ENCODE data around the gene LRRC25. TPM values are rescaled to one million over a fixed set of nuclear protein-coding genes. Genes with fewer than 3 reads are reported as not detected.
"Not testable (repeated sequence)": the region's sequence is repeated elsewhere in the genome, so short reads cannot be mapped to it uniquely, and the experiment has no call there.

Gene LRRC25
- total and polyA plus RNA-seq, 4 experiments from 2014 or later, result 0.07 to 0.91 (median 0.73) TPM; not detected in 1

DNA sequence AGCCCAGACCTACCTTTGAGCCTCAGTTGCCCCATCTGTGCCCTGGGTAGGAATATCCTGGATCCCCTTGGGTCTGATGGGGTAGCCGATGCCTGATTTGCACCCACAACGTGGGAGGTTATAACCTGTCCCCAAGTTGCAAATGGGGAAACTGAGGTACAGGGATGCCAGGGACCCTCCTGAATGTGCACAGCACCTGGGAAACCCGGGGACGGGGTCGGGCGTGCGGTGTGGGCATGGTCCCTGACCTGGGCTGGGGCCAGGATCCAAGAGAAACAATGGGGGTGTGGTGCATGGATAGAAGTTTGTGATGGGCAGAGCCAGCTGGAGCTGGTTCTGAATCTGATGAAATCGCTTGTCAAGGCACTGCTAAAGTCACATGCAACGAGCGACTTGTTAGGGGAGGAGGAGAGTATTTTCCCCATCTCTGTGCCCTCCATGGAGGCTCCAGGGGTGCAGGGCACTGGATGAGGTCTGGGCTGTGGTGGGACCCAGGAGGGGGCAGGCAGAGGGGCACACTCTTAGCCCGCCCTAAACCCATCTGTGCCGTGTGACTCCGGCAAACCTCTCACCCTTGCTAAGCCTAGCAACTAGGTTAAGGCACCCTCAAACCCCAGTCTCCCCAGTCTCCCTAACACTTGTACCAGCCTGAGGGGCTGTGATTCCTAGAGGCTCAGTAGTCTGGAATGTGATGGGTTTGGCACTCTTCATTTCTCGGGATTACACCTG lies 10.7 kb downstream of the LRRC25 start:
- H3K4me3 ChIP-seq (ENCODE audit: low read length in 2 of 2), result no peak overlapping the region
- H3K27me3 ChIP-seq (ENCODE audit: insufficient read depth, low read length), result peaks cover 21% of the 10 kb centered on the region
- CTCF ChIA-PET (ENCODE audit: partially characterized antibody), result interaction anchor here (0.9 to 5.4 kb wide), 6 partner anchors 10 to 26 kb away, joined by 3 to 92 read pairs (median 9); no protein-coding TSS in a partner anchor
- POLR2A ChIA-PET (ENCODE audit: partially characterized antibody), result interaction anchor here (1.2 to 1.3 kb wide), 2 partner anchors 24 to 107 kb away, joined by 3 read pairs; no protein-coding TSS in a partner anchor
- intact Hi-C loops (cut with micrococcal nuclease), result no loop called here
- Mint-ChIP-seq H3K9me3 (peaks cover 0 to 2% (median 0%) of the 10 kb centered on the region in 8 donors), H3K27me3 (peaks cover 12 to 15% of the 10 kb centered on the region in 2 donors), H3K36me3 (no peaks in the 10 kb centered on the region), H3K27ac (no peak overlapping the region), H3K4me1 (peaks cover 2 to 14% (median 6%) of the 10 kb centered on the region in 4 donors), H3K4me3 (peak overlapping the region in 3 of 8 donors; percentile 9 to 79 (median 29))
- peaks cover 7% of the 10 kb centered on the region for H3K4me1 ChIP-seq (ENCODE audit: insufficient read depth, low read length)
- H3K36me3 ChIP-seq (ENCODE audit: insufficient read depth, low read length), result no peaks in the 10 kb centered on the region
- DNase-seq, result no peak
- no peaks in the 10 kb centered on the region for H3K9me3 ChIP-seq (ENCODE audit: control insufficient read depth in 1 of 2, low read length in 2 of 2)
- no peak overlapping the region for H3K27ac ChIP-seq (ENCODE audit: low read depth, low read length)

DNA sequence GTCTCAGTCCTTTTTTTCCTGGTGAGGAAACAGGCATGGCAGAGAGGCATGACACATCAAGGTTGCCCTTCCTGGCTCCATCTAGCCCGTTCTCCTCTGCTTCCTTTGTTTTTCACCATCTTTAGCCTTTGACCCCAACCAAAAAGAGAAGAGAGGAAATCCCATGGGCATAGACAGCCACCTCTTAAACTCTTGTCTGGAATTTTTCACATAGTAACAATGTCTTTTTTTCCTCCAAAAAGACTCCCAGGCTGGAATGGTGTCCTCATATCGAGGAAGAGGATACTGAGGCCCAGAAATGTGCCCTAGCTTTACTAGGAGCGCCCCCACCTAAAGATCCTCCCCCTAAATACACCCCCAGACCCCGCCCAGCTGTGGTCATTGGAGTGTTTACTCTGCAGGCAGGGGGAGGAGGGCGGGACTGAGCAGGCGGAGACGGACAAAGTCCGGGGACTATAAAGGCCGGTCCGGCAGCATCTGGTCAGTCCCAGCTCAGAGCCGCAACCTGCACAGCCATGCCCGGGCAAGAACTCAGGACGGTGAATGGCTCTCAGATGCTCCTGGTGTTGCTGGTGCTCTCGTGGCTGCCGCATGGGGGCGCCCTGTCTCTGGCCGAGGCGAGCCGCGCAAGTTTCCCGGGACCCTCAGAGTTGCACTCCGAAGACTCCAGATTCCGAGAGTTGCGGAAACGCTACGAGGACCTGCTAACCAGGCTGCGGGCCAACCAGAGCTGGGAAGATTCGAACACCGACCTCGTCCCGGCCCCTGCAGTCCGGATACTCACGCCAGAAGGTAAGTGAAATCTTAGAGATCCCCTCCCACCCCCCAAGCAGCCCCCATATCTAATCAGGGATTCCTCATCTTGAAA lies 11.5 kb downstream of the LRRC25 start, which contains the start of gene GDF15:
Gene GDF15, plus strand, starts transcription at position 484 of the 868 bp plus-strand sequence. Its CDS starts 32 bp downstream, at position 516.
- ChIA-PET CTCF (ENCODE audit: partially characterized antibody) (interaction anchor here (0.8 to 1.3 kb wide), 3 partner anchors 16 to 161 kb away, joined by 3 read pairs; no protein-coding TSS in a partner anchor), POLR2A (ENCODE audit: partially characterized antibody) (interaction anchor here (1.2 to 1.3 kb wide), 2 partner anchors 25 to 106 kb away, joined by 3 read pairs; no protein-coding TSS in a partner anchor)
- no peak within 1 kb of the TSS for H3K27ac ChIP-seq (ENCODE audit: low read depth, low read length)
- no peaks in the 10 kb centered on the region for H3K9me3 ChIP-seq (ENCODE audit: control insufficient read depth in 1 of 2, low read length in 2 of 2)
- peak in 1 of 5 donors; percentile 6 for DNase-seq
- intact Hi-C loops (cut with micrococcal nuclease), result no loop called here
- no peak within 1 kb of the TSS for H3K4me3 ChIP-seq (ENCODE audit: low read length in 2 of 2)
- Mint-ChIP-seq H3K4me3 (peak within 1 kb of the TSS in 1 of 8 donors; percentile 43), H3K27me3 (peaks cover 12 to 15% of the 10 kb centered on the region in 2 donors), H3K9me3 (peaks cover 0 to 2% (median 0%) of the 10 kb centered on the region in 8 donors), H3K4me1 (peaks cover 2 to 14% (median 6%) of the 10 kb centered on the region in 4 donors), H3K27ac (no peak within 1 kb of the TSS), H3K36me3 (no peaks in the 10 kb centered on the region)
- H3K36me3 ChIP-seq (ENCODE audit: insufficient read depth, low read length), result no peaks in the 10 kb centered on the region
- peaks cover 7% of the 10 kb centered on the region for H3K4me1 ChIP-seq (ENCODE audit: insufficient read depth, low read length)
- peaks cover 21% of the 10 kb centered on the region for H3K27me3 ChIP-seq (ENCODE audit: insufficient read depth, low read length)

DNA sequence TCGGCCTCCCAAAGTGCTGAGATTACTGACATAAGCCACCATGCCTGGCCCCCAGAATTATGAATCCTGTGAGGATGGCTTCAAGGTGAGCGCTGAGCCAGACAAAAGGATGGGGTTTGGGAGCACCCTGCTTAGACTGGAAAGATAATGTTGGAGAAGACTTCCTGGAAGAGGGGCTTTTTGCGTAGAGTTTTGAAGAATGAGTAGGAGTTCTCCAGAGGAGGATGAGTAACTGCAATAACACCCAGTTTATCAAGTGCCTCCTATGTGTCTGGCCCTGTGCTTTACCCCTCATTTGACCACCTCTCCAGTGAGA lies 12.1 kb downstream of the LRRC25 start:
- Mint-ChIP-seq H3K27me3 (peaks cover 12 to 15% of the 10 kb centered on the region in 2 donors), H3K4me3 (no peak overlapping the region), H3K4me1 (peaks cover 2 to 14% (median 6%) of the 10 kb centered on the region in 4 donors), H3K27ac (no peak overlapping the region), H3K36me3 (no peaks in the 10 kb centered on the region), H3K9me3 (peaks cover 0 to 2% (median 0%) of the 10 kb centered on the region in 8 donors)
- no peak overlapping the region for H3K27ac ChIP-seq (ENCODE audit: low read depth, low read length)
- no peaks in the 10 kb centered on the region for H3K36me3 ChIP-seq (ENCODE audit: insufficient read depth, low read length)
- intact Hi-C loops (cut with micrococcal nuclease), result no loop called here
- peaks cover 21% of the 10 kb centered on the region for H3K27me3 ChIP-seq (ENCODE audit: insufficient read depth, low read length)
- H3K4me3 ChIP-seq (ENCODE audit: low read length in 2 of 2), result no peak overlapping the region
- H3K9me3 ChIP-seq (ENCODE audit: control insufficient read depth in 1 of 2, low read length in 2 of 2), result no peaks in the 10 kb centered on the region
- CTCF ChIA-PET (ENCODE audit: partially characterized antibody), result interaction anchor here (0.8 to 1.3 kb wide), 2 partner anchors 25 to 161 kb away, joined by 3 read pairs; no protein-coding TSS in a partner anchor
- DNase-seq, result no peak
- peaks cover 7% of the 10 kb centered on the region for H3K4me1 ChIP-seq (ENCODE audit: insufficient read depth, low read length)
- POLR2A ChIA-PET (ENCODE audit: partially characterized antibody), result interaction anchor here (1.2 to 1.3 kb wide), 2 partner anchors 25 to 106 kb away, joined by 3 read pairs; no protein-coding TSS in a partner anchor

DNA sequence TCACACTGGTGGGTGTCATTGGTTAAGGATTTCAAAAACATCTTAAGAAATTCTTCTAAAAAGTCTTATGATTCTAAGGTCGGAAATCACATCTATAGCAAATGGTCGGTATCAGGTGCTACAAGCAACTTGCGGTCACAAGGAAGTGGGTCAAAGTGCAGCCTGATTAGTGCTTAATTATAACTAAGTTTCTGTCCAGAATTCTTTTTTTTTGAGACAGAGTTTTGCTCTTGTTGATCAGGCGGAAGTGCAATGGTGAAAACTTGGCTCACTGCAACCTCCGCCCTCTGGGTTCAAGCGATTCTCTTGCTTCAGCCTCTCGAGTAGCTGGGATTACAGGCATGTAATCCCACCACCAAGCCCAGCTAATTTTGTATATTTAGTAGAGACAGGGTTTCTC lies 12.6 kb downstream of the LRRC25 start:
- Histone ChIP-seq H3K27ac (ENCODE audit: low read depth, low read length) (no peak overlapping the region), H3K27me3 (ENCODE audit: insufficient read depth, low read length) (peaks cover 21% of the 10 kb centered on the region), H3K36me3 (ENCODE audit: insufficient read depth, low read length) (no peaks in the 10 kb centered on the region), H3K4me1 (ENCODE audit: insufficient read depth, low read length) (peaks cover 7% of the 10 kb centered on the region), H3K9me3 (ENCODE audit: control insufficient read depth in 1 of 2, low read length in 2 of 2) (no peaks in the 10 kb centered on the region), H3K4me3 (ENCODE audit: low read length in 2 of 2) (no peak overlapping the region)
- H3K27me3 Mint-ChIP-seq, result peaks cover 12 to 16% of the 10 kb centered on the region in 2 donors
- peaks cover 2 to 14% (median 6%) of the 10 kb centered on the region in 4 donors for H3K4me1 Mint-ChIP-seq
- ChIA-PET POLR2A (ENCODE audit: partially characterized antibody) (no interaction called here), CTCF (ENCODE audit: partially characterized antibody) (interaction anchor here (1.1 kb wide), 1 partner anchor 29 kb away, joined by 3 read pairs; no protein-coding TSS in a partner anchor)
- intact Hi-C loops (cut with micrococcal nuclease), result no loop called here
- H3K4me3 Mint-ChIP-seq, result no peak overlapping the region
- no peak overlapping the region for H3K27ac Mint-ChIP-seq
- H3K36me3 Mint-ChIP-seq, result no peaks in the 10 kb centered on the region
- DNase-seq, result no peak
- H3K9me3 Mint-ChIP-seq, result peaks cover 0 to 2% (median 0%) of the 10 kb centered on the region in 8 donors

DNA sequence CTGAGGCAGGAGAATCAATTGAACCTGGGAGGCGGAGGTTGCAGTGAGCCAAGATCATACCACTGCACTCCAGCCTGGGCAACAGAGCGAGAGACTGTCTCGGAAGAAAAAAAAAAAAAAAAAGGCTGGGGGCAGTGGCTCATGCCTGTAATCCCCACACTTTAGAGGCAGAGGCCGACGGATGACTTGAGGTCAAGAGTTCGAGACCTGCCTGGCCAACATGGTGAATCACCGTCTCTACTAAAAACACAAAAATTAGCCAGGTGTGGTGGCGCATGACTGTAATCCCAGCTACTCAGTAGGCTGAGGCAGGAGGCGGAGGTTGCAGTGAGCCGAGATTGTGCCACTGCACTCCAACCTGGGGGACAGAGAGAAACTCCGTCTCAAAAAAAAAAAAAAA lies 13.8 kb downstream of the LRRC25 start:
- POLR2A ChIA-PET (ENCODE audit: partially characterized antibody); H3K36me3 Mint-ChIP-seq; H3K27ac ChIP-seq (ENCODE audit: low read depth, low read length); H3K4me3 Mint-ChIP-seq; H3K27ac Mint-ChIP-seq; H3K36me3 ChIP-seq (ENCODE audit: insufficient read depth, low read length); H3K9me3 ChIP-seq (ENCODE audit: control insufficient read depth in 1 of 2, low read length in 2 of 2); H3K4me3 ChIP-seq (ENCODE audit: low read length in 2 of 2); H3K4me1 ChIP-seq (ENCODE audit: insufficient read depth, low read length); intact Hi-C loops (cut with micrococcal nuclease); H3K9me3 Mint-ChIP-seq; DNase-seq: not testable (repeated sequence)
- peaks cover 21% of the 10 kb centered on the region for H3K27me3 ChIP-seq (ENCODE audit: insufficient read depth, low read length)
- CTCF ChIA-PET (ENCODE audit: partially characterized antibody), result interaction anchor here (0.6 kb wide), 1 partner anchor 134 kb away, joined by 3 read pairs; no protein-coding TSS in a partner anchor
- H3K27me3 Mint-ChIP-seq, result peaks cover 12 to 16% of the 10 kb centered on the region in 2 donors
- H3K4me1 Mint-ChIP-seq, result peaks cover 2 to 13% (median 6%) of the 10 kb centered on the region in 4 donors

DNA sequence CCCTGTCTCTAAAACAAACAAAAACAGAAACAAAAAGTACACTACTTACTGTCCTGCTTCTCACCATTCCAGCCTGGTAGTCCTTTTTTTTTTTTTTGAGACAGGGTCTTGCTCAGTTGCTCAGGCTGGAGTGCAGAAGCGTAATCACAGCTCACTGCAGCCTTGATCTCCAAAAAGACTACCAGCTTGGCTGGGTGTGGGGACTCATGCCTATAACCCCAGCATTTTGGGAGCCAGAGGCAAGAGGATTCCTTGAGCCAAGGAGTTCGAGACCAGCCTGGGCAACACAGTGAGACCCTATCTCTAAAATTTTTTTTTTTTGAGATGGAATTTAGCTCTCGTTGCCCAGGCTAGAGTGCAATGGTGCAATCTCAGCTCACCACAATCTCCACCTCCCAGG lies 16.6 kb downstream of the LRRC25 start:
- Histone ChIP-seq H3K9me3 (ENCODE audit: control insufficient read depth in 1 of 2, low read length in 2 of 2) (no peaks in the 10 kb centered on the region), H3K27me3 (ENCODE audit: insufficient read depth, low read length) (peaks cover 4% of the 10 kb centered on the region), H3K36me3 (ENCODE audit: insufficient read depth, low read length) (no peaks in the 10 kb centered on the region), H3K27ac (ENCODE audit: low read depth, low read length) (no peak overlapping the region), H3K4me1 (ENCODE audit: insufficient read depth, low read length) (no peaks in the 10 kb centered on the region), H3K4me3 (ENCODE audit: low read length in 2 of 2) (no peak overlapping the region)
- ChIA-PET POLR2A (ENCODE audit: partially characterized antibody) (no interaction called here), CTCF (ENCODE audit: partially characterized antibody) (interaction anchor here (0.9 to 1.2 kb wide), 2 partner anchors 8 to 60 kb away, joined by 3 to 4 read pairs; no protein-coding TSS in a partner anchor)
- no peaks in the 10 kb centered on the region for H3K4me1 Mint-ChIP-seq
- H3K36me3 Mint-ChIP-seq, result no peaks in the 10 kb centered on the region
- DNase-seq, result no peak
- H3K27ac Mint-ChIP-seq, result no peak overlapping the region
- intact Hi-C loops (cut with micrococcal nuclease), result no loop called here
- H3K9me3 Mint-ChIP-seq, result peaks cover 0 to 2% (median 0%) of the 10 kb centered on the region in 8 donors
- H3K4me3 Mint-ChIP-seq, result no peak overlapping the region
- H3K27me3 Mint-ChIP-seq, result peaks cover 7 to 13% of the 10 kb centered on the region in 2 donors
